ENCODE results near the gene FBXO31. TPM values are rescaled to one million over a fixed set of nuclear protein-coding genes. Genes with fewer than 3 reads are reported as not detected.

Gene FBXO31
- total and polyA plus RNA-seq, 2 of the 13 experiments (the other 11 are each of a cell fraction or from before 2014, with no cell fraction given), result 92.4 to 101 TPM

DNA sequence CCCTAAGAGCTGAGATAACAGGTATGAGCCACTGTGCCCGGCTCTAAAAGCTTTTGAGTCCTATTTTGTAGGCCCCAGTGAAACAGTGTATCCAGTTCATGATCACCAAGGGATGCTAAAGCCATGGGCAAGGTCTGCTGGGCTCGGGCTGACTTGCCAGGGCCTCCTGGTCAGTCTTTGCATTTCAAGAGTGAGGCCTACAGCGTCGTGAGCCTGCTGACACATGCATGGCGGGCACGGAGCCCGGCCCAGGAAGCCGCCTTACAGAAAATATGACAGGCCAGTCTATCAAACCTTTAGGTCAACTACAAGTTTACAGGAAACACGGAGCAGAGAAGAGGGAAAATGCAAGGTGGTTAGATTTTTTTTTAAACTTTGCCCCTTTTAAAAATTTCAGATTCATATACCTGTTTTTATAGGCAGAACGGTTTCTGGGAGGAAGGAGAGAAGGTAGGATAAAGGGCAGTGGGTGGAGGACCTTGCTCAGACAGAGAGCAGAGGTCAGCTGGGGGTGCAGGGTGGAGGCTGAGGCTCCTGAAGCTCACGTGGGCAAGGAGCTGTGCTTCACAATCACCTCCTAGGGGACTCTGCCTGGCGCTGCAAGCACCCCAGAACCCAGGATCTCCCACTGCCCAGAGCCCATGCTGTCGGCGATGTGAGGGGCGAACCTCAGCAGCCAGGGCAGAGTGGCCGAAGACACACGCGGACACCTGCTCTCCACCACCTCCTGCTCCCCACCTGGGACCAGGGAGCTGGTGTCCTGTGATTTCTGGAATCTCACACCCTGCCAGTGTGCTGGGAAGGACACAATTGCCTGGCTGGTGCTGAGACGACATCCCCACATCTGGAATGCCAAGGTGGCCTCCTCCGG lies 87.7 kb downstream of the FBXO31 start (continued):
- TF ChIP-seq, protein P1, sequence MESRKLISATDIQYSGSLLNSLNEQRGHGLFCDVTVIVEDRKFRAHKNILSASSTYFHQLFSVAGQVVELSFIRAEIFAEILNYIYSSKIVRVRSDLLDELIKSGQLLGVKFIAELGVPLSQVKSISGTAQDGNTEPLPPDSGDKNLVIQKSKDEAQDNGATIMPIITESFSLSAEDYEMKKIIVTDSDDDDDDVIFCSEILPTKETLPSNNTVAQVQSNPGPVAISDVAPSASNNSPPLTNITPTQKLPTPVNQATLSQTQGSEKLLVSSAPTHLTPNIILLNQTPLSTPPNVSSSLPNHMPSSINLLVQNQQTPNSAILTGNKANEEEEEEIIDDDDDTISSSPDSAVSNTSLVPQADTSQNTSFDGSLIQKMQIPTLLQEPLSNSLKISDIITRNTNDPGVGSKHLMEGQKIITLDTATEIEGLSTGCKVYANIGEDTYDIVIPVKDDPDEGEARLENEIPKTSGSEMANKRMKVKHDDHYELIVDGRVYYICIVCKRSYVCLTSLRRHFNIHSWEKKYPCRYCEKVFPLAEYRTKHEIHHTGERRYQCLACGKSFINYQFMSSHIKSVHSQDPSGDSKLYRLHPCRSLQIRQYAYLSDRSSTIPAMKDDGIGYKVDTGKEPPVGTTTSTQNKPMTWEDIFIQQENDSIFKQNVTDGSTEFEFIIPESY (CRISPR knock-in tag; IDR thresholded peaks at IDR 0.05), result 0 out of 2 replicates have a peak, but pooled peaks have one; percentile 43

DNA sequence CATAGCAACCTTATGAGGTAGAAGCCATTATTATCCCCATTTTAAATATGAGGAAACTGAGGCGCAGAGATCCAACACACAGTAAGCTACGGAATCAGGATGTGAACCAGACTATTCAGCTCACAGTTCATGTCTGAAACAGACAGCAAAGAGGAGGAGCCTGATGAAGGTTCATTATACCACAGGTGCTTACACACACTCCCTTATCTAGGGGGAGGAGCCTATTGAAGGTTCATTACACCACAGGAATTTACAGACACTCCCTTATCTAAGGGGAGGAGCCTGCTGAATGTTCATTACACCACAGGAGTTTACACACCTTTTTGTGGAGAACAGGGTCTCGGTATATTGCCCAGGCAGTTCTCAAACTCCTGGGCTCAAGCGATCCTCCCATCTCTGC lies 88.3 kb downstream of the FBXO31 start:
- CTCF ChIA-PET (ENCODE audit: low intra/inter-chr PET ratio, low total read pairs), result no interaction called here
- Histone ChIP-seq H3K9ac (ENCODE audit: insufficient read depth, low read depth, low read length) (no peak overlapping the region), H2AFZ (ENCODE audit: low read length) (peak overlapping the region; percentile 31), H3K27me3 (ENCODE audit: control insufficient read depth in 1 of 2, insufficient read depth in 2 of 2, low read length in 2 of 2) (no peaks in the 10 kb centered on the region), H3K9me3 (ENCODE audit: low read length) (no peaks in the 10 kb centered on the region), H3K79me2 (ENCODE audit: insufficient read depth, low read length) (no peaks in the 10 kb centered on the region), H3K4me2 (ENCODE audit: low read depth, low read length) (peak overlapping the region; percentile 60), H3K4me3 (replicated peaks in 1 of 3; ENCODE audit: insufficient read depth in 1 of 3, low read depth in 2 of 3, low read length in 3 of 3) (0 out of 6 replicates have a peak overlapping the region, but pooled peaks of 1 of the 3 experiments have one; percentile 15), H3K4me1 (ENCODE audit: insufficient read depth, low read length) (peaks cover 25% of the 10 kb centered on the region), H3K27ac (ENCODE audit: extremely low read length, insufficient read depth, low read length) (no peak overlapping the region), H4K20me1 (ENCODE audit: insufficient read depth, low read length) (no peaks in the 10 kb centered on the region), H3K36me3 (replicated peaks in 1 of 2; ENCODE audit: control insufficient read depth in 1 of 2, insufficient read depth in 2 of 2, low read length in 2 of 2) (no peaks in the 10 kb centered on the region)
- DNase-seq (ENCODE audit: low spot score) (peak; percentile 78), FAIRE-seq (peak; percentile 46), ATAC-seq (peak; percentile 65)
- BruUV-seq (replicated peaks), result no TSS peak
- in situ Hi-C loops (cut with HindIII; ENCODE audit: extremely low pct_ligation_motif_present, low pct_unique_long_range_greater_than_20kb) (no loop called here), intact Hi-C loops (cut with micrococcal nuclease; ENCODE audit: unreplicated experiment) (loop anchor here (5.0 kb wide), 1 partner anchor 733 kb away; no protein-coding TSS in a partner anchor)
- 50% methylated on average over 4 of the region's 4 CpGs for WGBS (ENCODE audit: low lambda C conversion rate)
- POLR2A ChIA-PET, result interaction anchor here (1.0 kb wide), 1 partner anchor 22 kb away, joined by 3 read pairs; the partner anchor contains the start of gene C16orf95
- peak; percentile 51; the same call in 1 of the 2 replicates for TF ChIP-seq TBX2 (CRISPR knock-in tag; IDR thresholded peaks at IDR 0.05; ENCODE audit: borderline replicate concordance)
- no peak for TF ChIP-seq ZNF383 (CRISPR knock-in tag; IDR thresholded peaks at IDR 0.05; ENCODE audit: borderline replicate concordance)
- no peak for TF ChIP-seq ZNF180 (CRISPR knock-in tag; IDR thresholded peaks at IDR 0.05; ENCODE audit: borderline replicate concordance, low read depth)
- no peak for TF ChIP-seq CENPBD1 (CRISPR knock-in tag; IDR thresholded peaks at IDR 0.05; ENCODE audit: borderline replicate concordance, low read depth)
- peak; percentile 54; the same call in 1 of the 2 replicates for TF ChIP-seq ZNF121 (CRISPR knock-in tag; IDR thresholded peaks at IDR 0.05)
- TF ChIP-seq ZNF619 (CRISPR knock-in tag; IDR thresholded peaks at IDR 0.05), result no peak
- no peak for TF ChIP-seq ZHX2 (IDR thresholded peaks at IDR 0.05; ENCODE audit: low read depth)
- TF ChIP-seq ZHX2 (CRISPR knock-in tag; IDR thresholded peaks at IDR 0.05; ENCODE audit: borderline replicate concordance), result no peak

Data from HepG2 (cell line).